ENCODE data around the gene TMEM218.

TMEM218 gene

GRCh38 chr11:125088576-125089455, 22.6 kb downstream of the TMEM218 start:
- DNase-seq: no peak

GRCh38 chr11:125088123-125088522, 23.3 kb downstream of the TMEM218 start:
- no peak overlapping the region for H3K27ac ChIP-seq
- in situ Hi-C loops (cut with HindIII; ENCODE audit: low pct_ligation_motif_present, low sequenced_read_pairs): no loop called here
- DNase-seq: no peak
- TF ChIP-seq, protein P1, sequence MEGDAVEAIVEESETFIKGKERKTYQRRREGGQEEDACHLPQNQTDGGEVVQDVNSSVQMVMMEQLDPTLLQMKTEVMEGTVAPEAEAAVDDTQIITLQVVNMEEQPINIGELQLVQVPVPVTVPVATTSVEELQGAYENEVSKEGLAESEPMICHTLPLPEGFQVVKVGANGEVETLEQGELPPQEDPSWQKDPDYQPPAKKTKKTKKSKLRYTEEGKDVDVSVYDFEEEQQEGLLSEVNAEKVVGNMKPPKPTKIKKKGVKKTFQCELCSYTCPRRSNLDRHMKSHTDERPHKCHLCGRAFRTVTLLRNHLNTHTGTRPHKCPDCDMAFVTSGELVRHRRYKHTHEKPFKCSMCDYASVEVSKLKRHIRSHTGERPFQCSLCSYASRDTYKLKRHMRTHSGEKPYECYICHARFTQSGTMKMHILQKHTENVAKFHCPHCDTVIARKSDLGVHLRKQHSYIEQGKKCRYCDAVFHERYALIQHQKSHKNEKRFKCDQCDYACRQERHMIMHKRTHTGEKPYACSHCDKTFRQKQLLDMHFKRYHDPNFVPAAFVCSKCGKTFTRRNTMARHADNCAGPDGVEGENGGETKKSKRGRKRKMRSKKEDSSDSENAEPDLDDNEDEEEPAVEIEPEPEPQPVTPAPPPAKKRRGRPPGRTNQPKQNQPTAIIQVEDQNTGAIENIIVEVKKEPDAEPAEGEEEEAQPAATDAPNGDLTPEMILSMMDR (IDR thresholded peaks at IDR 0.05; ENCODE audit: low read depth, low read length, missing control alignments): no peak
- H3K27me3 ChIP-seq (replicated peaks): no peaks in the 10 kb centered on the region
- H3K36me3 ChIP-seq (replicated peaks): no peaks in the 10 kb centered on the region
- H3K4me3 ChIP-seq (ENCODE audit: low read depth, low read length): no peak overlapping the region

More at GRCh38 chr11:125088576-125089455, 22.6 kb downstream of the TMEM218 start:
- Histone ChIP-seq H3K4me3 (ENCODE audit: low read depth, low read length) (no peak overlapping the region), H3K27ac (no peak overlapping the region), H3K27me3 (replicated peaks) (no peaks in the 10 kb centered on the region), H3K36me3 (replicated peaks) (no peaks in the 10 kb centered on the region)
- in situ Hi-C loops (cut with HindIII; ENCODE audit: low pct_ligation_motif_present, low sequenced_read_pairs): no loop called here
- TF ChIP-seq, protein P1 (IDR thresholded peaks at IDR 0.05; ENCODE audit: low read depth, low read length, missing control alignments): no peak

DNA sequence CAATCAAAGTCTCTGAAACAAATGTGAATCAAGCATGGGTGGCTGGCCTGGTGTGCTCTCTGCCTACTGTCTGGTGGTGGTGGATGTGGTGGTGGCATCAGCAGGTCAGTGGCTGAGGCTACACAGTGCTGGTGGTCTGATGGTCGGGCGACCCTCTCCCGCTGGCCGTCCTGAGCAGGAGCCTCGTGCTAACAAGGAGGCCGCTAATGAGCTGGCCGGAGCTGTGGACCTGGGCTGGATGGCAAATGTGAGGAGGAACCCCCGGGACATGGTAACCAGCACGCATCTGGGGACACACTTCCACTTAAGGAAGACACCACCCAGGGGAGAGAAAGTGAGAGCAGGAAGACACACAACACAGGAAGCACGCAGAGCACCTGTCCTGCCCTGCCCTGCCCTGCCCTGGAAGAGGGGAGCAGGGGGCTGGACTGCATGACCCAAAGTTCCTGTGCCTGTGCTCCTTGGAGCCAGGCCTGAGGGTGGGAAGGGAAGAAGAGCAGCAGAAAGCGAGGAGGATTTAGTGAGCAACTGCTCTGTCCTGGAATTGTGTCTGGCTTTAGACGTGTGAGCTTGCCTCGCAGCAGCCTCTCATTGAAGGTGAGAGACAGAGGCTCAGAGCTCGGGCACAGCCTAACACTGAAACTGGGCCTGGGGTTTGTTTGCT, 24.7 kb downstream of the TMEM218 start:
- H3K27me3 ChIP-seq (replicated peaks): no peaks in the 10 kb centered on the region
- TF ChIP-seq, protein P1 (IDR thresholded peaks at IDR 0.05; ENCODE audit: low read depth, low read length, missing control alignments): no peak
- H3K36me3 ChIP-seq (replicated peaks): no peaks in the 10 kb centered on the region
- in situ Hi-C loops (cut with HindIII; ENCODE audit: low pct_ligation_motif_present, low sequenced_read_pairs): no loop called here
- DNase-seq: no peak
- H3K4me3 ChIP-seq (ENCODE audit: low read depth, low read length): no peak overlapping the region
- H3K27ac ChIP-seq: no peak overlapping the region

GRCh38 chr11:125085301-125086081, 25.9 kb downstream of the TMEM218 start:
- DNase-seq: no peak
- no peak overlapping the region for H3K4me3 ChIP-seq (ENCODE audit: low read depth, low read length)
- no peaks in the 10 kb centered on the region for H3K36me3 ChIP-seq (replicated peaks)
- H3K27ac ChIP-seq: no peak overlapping the region
- in situ Hi-C loops (cut with HindIII; ENCODE audit: low pct_ligation_motif_present, low sequenced_read_pairs): no loop called here
- TF ChIP-seq, protein P1 (IDR thresholded peaks at IDR 0.05; ENCODE audit: low read depth, low read length, missing control alignments): peak; percentile 21
- no peaks in the 10 kb centered on the region for H3K27me3 ChIP-seq (replicated peaks)

DNA sequence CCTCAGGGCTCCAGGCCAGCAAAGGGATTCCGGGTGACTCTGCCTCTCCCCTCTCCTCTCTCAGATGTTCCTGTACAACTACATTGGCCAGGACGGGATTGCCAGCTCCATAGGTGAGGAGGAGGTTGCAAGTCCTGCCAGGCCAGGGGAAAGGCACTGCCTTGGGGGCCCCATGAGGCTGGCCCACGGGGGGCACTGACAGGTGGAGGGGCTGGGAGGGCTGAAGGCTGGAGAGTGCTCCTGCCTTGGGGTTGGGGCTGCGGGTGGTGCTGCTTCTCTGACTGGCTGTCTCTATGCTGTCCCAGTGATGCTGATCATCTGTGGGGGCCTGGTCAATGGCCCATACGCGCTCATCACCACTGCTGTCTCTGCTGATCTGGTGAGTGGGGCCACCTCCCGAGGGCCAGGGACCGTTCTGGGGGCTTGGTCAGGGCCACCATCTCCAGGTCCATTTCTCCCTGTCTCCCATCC, 26.6 kb downstream of the TMEM218 start:
- TF ChIP-seq, protein P1 (IDR thresholded peaks at IDR 0.05; ENCODE audit: low read depth, low read length, missing control alignments): no peak
- Histone ChIP-seq H3K27me3 (replicated peaks) (no peaks in the 10 kb centered on the region), H3K4me3 (ENCODE audit: low read depth, low read length) (no peak overlapping the region), H3K27ac (no peak overlapping the region), H3K36me3 (replicated peaks) (no peaks in the 10 kb centered on the region)
- DNase-seq: no peak
- in situ Hi-C loops (cut with HindIII; ENCODE audit: low pct_ligation_motif_present, low sequenced_read_pairs): no loop called here
